GM12865 (cell line): Measurements from ENCODE around the gene RUNX2.

ENCODE experiments used
- DNase-seq: peaks from one replicate; pipeline ENCODE4 v3.0.0; 2010; ENCODE audit warnings: low read depth
- H3K4me3 ChIP-seq: 2 replicates; pipeline ENCODE4 v1.5.1; 2011; ENCODE audit warnings: mild to moderate bottlenecking, low read depth, low read length, control low read depth
- CTCF ChIP-seq: IDR thresholded peaks from 2 replicates; pipeline ENCODE4 v1.5.1; 2011; ENCODE audit warnings: low read length, control low read depth, low read depth, inconsistent platforms; ENCODE audit not compliant: insufficient read depth; ENCODE audit errors: missing control alignments

Gene RUNX2

DNA sequence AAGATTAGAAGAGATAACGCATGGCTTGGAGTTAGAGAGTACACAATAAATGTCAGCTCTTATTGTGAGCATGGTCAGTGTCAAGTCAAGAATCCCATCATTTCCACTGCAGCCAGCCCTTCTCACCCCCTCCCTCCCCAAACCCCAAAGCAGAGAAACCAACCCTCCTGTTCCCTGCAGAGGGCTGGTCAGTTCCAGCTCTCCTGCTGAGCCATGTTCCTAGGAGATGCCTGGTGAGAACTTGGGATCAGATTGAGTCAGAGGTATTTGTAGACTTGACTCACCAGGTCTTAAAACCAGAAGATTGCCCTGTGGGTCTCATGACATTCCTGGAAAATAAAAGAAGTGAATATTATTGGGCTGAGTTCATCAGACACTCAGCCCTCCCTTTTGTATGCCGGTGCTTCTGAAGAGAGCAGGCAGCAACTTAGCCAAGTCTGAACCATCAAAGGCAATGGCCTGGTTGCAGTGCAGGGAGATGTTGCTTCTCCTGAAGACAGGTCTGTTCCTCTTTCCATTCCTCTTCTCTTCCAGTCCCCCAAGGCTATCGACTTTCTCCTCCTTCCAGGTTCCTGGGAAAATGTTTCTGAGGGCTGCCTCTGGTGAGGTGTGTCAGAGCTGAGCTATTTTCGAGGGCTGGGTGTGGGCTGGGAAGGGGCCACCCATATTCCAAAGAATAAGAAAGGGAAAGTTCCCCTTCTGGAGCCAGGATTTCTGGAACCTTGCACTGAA, 327.8 kb downstream of the RUNX2 start:
- no peak for TF ChIP-seq CTCF
- DNase-seq = no peak
- no peak overlapping the region for H3K4me3 ChIP-seq

- no peak for TF ChIP-seq CTCF
- no peak for DNase-seq
- no peak overlapping the region for H3K4me3 ChIP-seq
Observed at GRCh38 chr6:45657226-45657625, 329.1 kb downstream of the RUNX2 start.

DNA sequence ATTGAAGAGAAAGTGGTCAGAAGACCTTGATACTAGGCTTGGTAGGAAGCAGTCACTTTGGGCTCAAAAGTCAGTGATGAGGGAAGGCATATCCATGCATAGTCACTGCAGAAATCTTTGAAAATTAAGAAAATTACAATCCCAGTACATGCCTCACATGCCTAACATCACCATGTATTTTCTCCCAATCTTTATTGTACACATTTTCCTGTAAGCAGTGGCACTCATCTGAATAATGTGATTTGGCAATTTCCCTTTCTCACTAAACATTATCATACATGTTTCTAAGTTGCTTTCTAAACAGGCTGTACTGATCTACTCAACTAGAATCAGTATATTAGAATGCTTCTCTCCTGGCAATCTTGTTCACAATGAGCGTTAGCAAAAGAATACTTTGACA, 330.3 kb downstream of the RUNX2 start:
- H3K4me3 ChIP-seq = no peak overlapping the region
- TF ChIP-seq CTCF = no peak
- DNase-seq = no peak

DNA sequence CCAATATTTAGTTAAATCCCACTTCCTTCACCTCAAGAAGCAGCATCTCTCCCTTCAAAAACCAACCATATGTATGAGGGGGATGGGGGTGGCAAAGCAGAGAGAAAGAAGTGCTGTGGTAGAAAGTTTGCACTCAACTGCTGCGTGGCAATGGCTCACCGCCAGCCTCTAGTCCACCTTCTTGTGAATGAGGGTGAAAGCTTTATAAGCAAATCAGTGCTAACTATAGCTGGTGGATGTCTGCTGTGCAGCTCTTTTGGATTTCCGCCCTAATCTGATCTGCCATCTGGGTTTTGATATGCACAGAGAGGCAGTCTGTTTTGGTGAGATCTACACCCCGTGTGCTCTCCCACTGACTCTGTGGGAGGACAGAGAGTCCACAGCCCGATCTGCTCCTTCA, 330.8 kb downstream of the RUNX2 start:
- DNase-seq = no peak
- TF ChIP-seq CTCF = no peak
- H3K4me3 ChIP-seq = no peak overlapping the region

- no peak for TF ChIP-seq CTCF
- H3K4me3 ChIP-seq = no peak overlapping the region
- no peak for DNase-seq
Observed at GRCh38 chr6:45661661-45662060, 333.5 kb downstream of the RUNX2 start.

- no peak overlapping the region for H3K4me3 ChIP-seq
- TF ChIP-seq CTCF = no peak
- no peak for DNase-seq
Observed at GRCh38 chr6:45663251-45664221, 335.4 kb downstream of the RUNX2 start.
